HepG2 (cell line): ENCODE data around the gene ZSCAN21. TPM values are rescaled to one million over a fixed set of nuclear protein-coding genes. Genes with fewer than 3 reads are reported as not detected.

Experiments used
- ARNTL ChIP-seq: sonication (generic); formaldehyde crosslinking; IDR thresholded peaks from 2 replicates; pipeline ENCODE4 v1.4.0; 2020; ENCODE audit warnings: mild to moderate bottlenecking, missing genetic modification reagents
- CHD4 ChIP-seq: fragments of 200-600 bp; sonication (generic); IDR thresholded peaks from 2 replicates; pipeline ENCODE4 v1.7.0; 2017; ENCODE audit warnings: mild to moderate bottlenecking, low read length, borderline replicate concordance
- CREM ChIP-seq, 2 experiments: sonication (generic) in 1 of 2; formaldehyde crosslinking in 1 of 2; IDR thresholded peaks; 2 replicates each; pipeline versions ENCODE4 v1.4.0 to v1.6.1; 2016 to 2020; ENCODE audit warnings: antibody characterized with exemption in 1 of 2, mild to moderate bottlenecking in 1 of 2, missing genetic modification reagents in 1 of 2
- EED ChIP-seq: sonication (generic); formaldehyde crosslinking; IDR thresholded peaks from 2 replicates; pipeline ENCODE4 v1.5.0; 2020; ENCODE audit warnings: mild to moderate bottlenecking, missing genetic modification reagents
- GMEB2 ChIP-seq: IDR thresholded peaks from 2 replicates; pipeline ENCODE4 v1.6.1; 2016; ENCODE audit warnings: missing biosample characterization, missing genetic modification reagents, low read depth
- HMG20A ChIP-seq: IDR thresholded peaks from 2 replicates; pipeline ENCODE4 v1.6.1; 2016; ENCODE audit warnings: borderline replicate concordance
- IRF2 ChIP-seq: IDR thresholded peaks from 2 replicates; pipeline ENCODE4 v1.6.1; 2018; ENCODE audit warnings: missing genetic modification reagents, missing compliant biosample characterization
- KAT7 ChIP-seq: IDR thresholded peaks from 2 replicates; pipeline ENCODE4 v1.6.1; 2018; ENCODE audit warnings: borderline replicate concordance, missing compliant biosample characterization
- MAFK ChIP-seq, 2 experiments: IDR thresholded peaks in 1 of 2; conservative IDR thresholded peaks in 1 of 2; 2 replicates each; pipeline ENCODE4 v1.6.1; 2011; ENCODE audit warnings: improper control_type of control experiment in 2 of 2, low read length in 2 of 2
- MAX ChIP-seq: IDR thresholded peaks from 2 replicates; pipeline ENCODE4 v1.6.1; 2012; ENCODE audit warnings: inconsistent platforms
- MTA3 ChIP-seq: sonication (generic); formaldehyde crosslinking; IDR thresholded peaks from 2 replicates; pipeline ENCODE4 v1.4.0; 2020; ENCODE audit warnings: missing genetic modification reagents
- REXO4 ChIP-seq: sonication (generic); formaldehyde crosslinking; IDR thresholded peaks from 2 replicates; pipeline ENCODE4 v1.8.0; 2022; ENCODE audit warnings: missing genetic modification reagents, mild to moderate bottlenecking, borderline replicate concordance
- RFXAP ChIP-seq: sonication (generic); formaldehyde crosslinking; IDR thresholded peaks from 2 replicates; pipeline ENCODE4 v1.4.0; 2020; ENCODE audit warnings: missing genetic modification reagents, borderline replicate concordance
- TAF15 ChIP-seq: fragments of 200-400 bp; formaldehyde crosslinking; IDR thresholded peaks from one replicate; pipeline ENCODE4 v1.6.1; 2018; ENCODE audit warnings: mild to moderate bottlenecking, low read depth, low read length; ENCODE audit not compliant: poor library complexity, severe bottlenecking
- TFDP2 ChIP-seq: sonication (generic); formaldehyde crosslinking; IDR thresholded peaks from 2 replicates; pipeline ENCODE4 v1.4.0; 2020; ENCODE audit warnings: missing genetic modification reagents
- THAP9 ChIP-seq: sonication (generic); formaldehyde crosslinking; IDR thresholded peaks from 2 replicates; pipeline ENCODE4; 2020; ENCODE audit warnings: missing genetic modification reagents, mild to moderate bottlenecking, borderline replicate concordance
- XRCC5 ChIP-seq: fragments of 200-400 bp; formaldehyde crosslinking; optimal IDR thresholded peaks from 2 replicates; pipeline ENCODE3; 2017; ENCODE audit warnings: mild to moderate bottlenecking, low read length
- ZFY ChIP-seq: sonication (generic); formaldehyde crosslinking; IDR thresholded peaks from 2 replicates; pipeline ENCODE4 v1.4.0; 2020; ENCODE audit warnings: missing genetic modification reagents
- ZNF235 ChIP-seq: sonication (generic); formaldehyde crosslinking; IDR thresholded peaks from 2 replicates; pipeline ENCODE4 v1.8.1; 2023; ENCODE audit warnings: mild to moderate bottlenecking, missing genetic modification reagents, borderline replicate concordance
- ZNF33B ChIP-seq: sonication (generic); formaldehyde crosslinking; IDR thresholded peaks from 2 replicates; pipeline ENCODE4 v1.5.1; 2020; ENCODE audit warnings: mild to moderate bottlenecking, missing genetic modification reagents
- ZNF563 ChIP-seq: sonication (generic); formaldehyde crosslinking; IDR thresholded peaks from 2 replicates; pipeline ENCODE4 v1.8.0; 2022; ENCODE audit warnings: mild to moderate bottlenecking, moderate library complexity, missing genetic modification reagents
- ZNF580 ChIP-seq: IDR thresholded peaks from 2 replicates; pipeline ENCODE4 v1.6.1; 2016; ENCODE audit warnings: low read depth, borderline replicate concordance
- ZNF740 ChIP-seq: sonication (generic); formaldehyde crosslinking; IDR thresholded peaks from 2 replicates; pipeline ENCODE4 v1.4.0; 2020; ENCODE audit warnings: missing genetic modification reagents
- polyA plus RNA-seq, 8 experiments: library from polyadenylated mRNA; depleted of rRNA in 3 of 8; stranded (reverse) in 7 of 8; unstranded in 1 of 8; fragments of >200 nt; fragmentation: Illumina TruSeq in 4 of 8; extraction: Trizol in 4 of 8; gene quantifications; 2 replicates each; pipeline versions ENCODE4 v1.2.1 to v1.2.3, GENCODE V29; 2011 to 2016; ENCODE audit warnings: low read depth in 4 of 8, missing spikeins in 1 of 8, mixed read lengths in 1 of 8; ENCODE audit not compliant: insufficient read depth in 1 of 8
- total RNA-seq, 5 experiments: library from RNA; depleted of rRNA; stranded (reverse); fragments of >200 nt; fragmentation: Illumina TruSeq; extraction: Trizol; gene quantifications; 2 replicates each; pipeline ENCODE4 v1.2.3, GENCODE V29; 2016; ENCODE audit warnings: low read depth in 1 of 5

Gene ZSCAN21
- total and polyA plus RNA-seq, 2 of the 13 experiments (the other 11 are each of a cell fraction or from before 2014, with no cell fraction given), result 7.0 to 10.0 TPM

- peak; percentile 27; the same call in 1 of the 2 replicates for TF ChIP-seq THAP9 (CRISPR knock-in tag)
- 0 out of 2 replicates have a peak, but pooled peaks have one; percentile 59 for TF ChIP-seq ZNF580 (CRISPR knock-in tag)
- peak; percentile 88 for TF ChIP-seq XRCC5
- no peak for TF ChIP-seq MAFK (conservative IDR thresholded peaks at IDR 0.05 in 1 of 2, IDR thresholded peaks at IDR 0.05 in 1 of 2; ENCODE audit: low read length in 2 of 2)
- TF ChIP-seq TFDP2 (CRISPR knock-in tag), result peak; percentile 89
- TF ChIP-seq CHD4, result no peak
- TF ChIP-seq IRF2, result peak; percentile 72
- peak; percentile 75; the same call in 1 of the 2 replicates for TF ChIP-seq ZNF563 (CRISPR knock-in tag)
- peak; percentile 73 for TF ChIP-seq ZFY (CRISPR knock-in tag)
- peak; percentile 84 for TF ChIP-seq ARNTL (CRISPR knock-in tag)
- TF ChIP-seq CREM (IDR thresholded peaks at IDR 0.05), result peak; percentile 52; the same call in 1 of the 2 replicates
- 0 out of 2 replicates have a peak, but pooled peaks have one; percentile 44 for TF ChIP-seq CREM (CRISPR knock-in tag; IDR thresholded peaks at IDR 0.05)
- peak; percentile 35; the same call in 1 of the 2 replicates for TF ChIP-seq ZNF33B (CRISPR knock-in tag)
- TF ChIP-seq KAT7 (CRISPR knock-in tag), result peak; percentile 54; the same call in 1 of the 2 replicates
- 0 out of 2 replicates have a peak, but pooled peaks have one; percentile 21 for TF ChIP-seq ZNF740 (CRISPR knock-in tag)
- TF ChIP-seq REXO4 (CRISPR knock-in tag), result no peak
- no peak for TF ChIP-seq TAF15
- TF ChIP-seq HMG20A, result peak; percentile 25; the same call in 1 of the 2 replicates
- TF ChIP-seq ZNF235 (CRISPR knock-in tag), result no peak
- peak; percentile 75; the same call in 1 of the 2 replicates for TF ChIP-seq EED (CRISPR knock-in tag)
- TF ChIP-seq MTA3 (CRISPR knock-in tag), result no peak
- peak; percentile 59; the same call in 1 of the 2 replicates for TF ChIP-seq GMEB2 (CRISPR knock-in tag)
- TF ChIP-seq MAX, result peak; percentile 99
- peak; percentile 98 for TF ChIP-seq RFXAP (CRISPR knock-in tag)
Observed at GRCh38 chr7:100100420-100101015, 50.9 kb downstream of the ZSCAN21 start (continued).
